Activated CD4-positive, CD25-positive, alpha-beta regulatory T cell (primary cell): ENCODE results near the gene RPL22.

Experiments used
- DNase-seq, 4 experiments: peaks; one replicate each; lab custom pipeline; 2025; lab: John Stamatoyannopoulos, UW

Gene RPL22

GRCh38 chr1:6199298-6200187, at the start of gene RPL22:
Gene RPL22, minus strand, starts transcription at chr1:6199595. Its CDS starts 22 bp downstream, at chr1:6199573.
- peak; percentile 89 to 93 (median 92) for DNase-seq

GRCh38 chr1:6248161-6248776, 48.9 kb upstream of the RPL22 start:
- no peak for DNase-seq

- DNase-seq = no peak
Measured at GRCh38 chr1:6247651-6248050, 48.3 kb upstream of the RPL22 start.

GRCh38 chr1:6246497-6247467, 47.4 kb upstream of the RPL22 start:
- peak; percentile 59 to 75 (median 68) for DNase-seq

GRCh38 chr1:6245869-6246496, 46.6 kb upstream of the RPL22 start:
- DNase-seq = peak in 1 of 4 experiments; percentile 21

- DNase-seq = peak; percentile 57 to 65 (median 64)
Measured at GRCh38 chr1:6245086-6245868, 45.9 kb upstream of the RPL22 start.

GRCh38 chr1:6244401-6245049, 45.1 kb upstream of the RPL22 start:
- DNase-seq = no peak

- DNase-seq = no peak
Measured at GRCh38 chr1:6243993-6244392, 44.6 kb upstream of the RPL22 start, which contains the start of gene HES3. Gene HES3, plus strand, starts transcription at chr1:6244179. Its CDS starts 187 bp downstream, at chr1:6244366.

GRCh38 chr1:6243053-6243834, 43.8 kb upstream of the RPL22 start:
- no peak for DNase-seq

- no peak for DNase-seq
Measured at GRCh38 chr1:6241887-6242740, 42.7 kb upstream of the RPL22 start.

GRCh38 chr1:6241107-6241886, 41.9 kb upstream of the RPL22 start:
- DNase-seq = no peak

- no peak for DNase-seq
Measured at GRCh38 chr1:6239950-6240768, 40.8 kb upstream of the RPL22 start.

GRCh38 chr1:6239213-6239752, 39.9 kb upstream of the RPL22 start:
- DNase-seq = no peak

- DNase-seq = no peak
Measured at GRCh38 chr1:6237093-6237492, 37.7 kb upstream of the RPL22 start.

GRCh38 chr1:6235296-6235677, 35.9 kb upstream of the RPL22 start:
- DNase-seq = no peak

GRCh38 chr1:6234502-6235295, 35.3 kb upstream of the RPL22 start:
- no peak for DNase-seq
